HepG2 (cell line): ENCODE data around the gene DCDC2. TPM values are rescaled to one million over a fixed set of nuclear protein-coding genes. Genes with fewer than 3 reads are reported as not detected.
A peak's percentile ranks its signal among the peaks of the same experiment; 100 is the strongest.

Experiments
- ARID3A ChIP-seq: IDR thresholded peaks from 2 replicates; pipeline ENCODE4 v1.6.1; 2012; ENCODE audit warnings: low read depth, low read length, improper control_type of control experiment
- BCL6 ChIP-seq: IDR thresholded peaks from 2 replicates; pipeline ENCODE4 v1.6.1; 2016; ENCODE audit warnings: missing genetic modification reagents, missing compliant biosample characterization
- CC2D1A ChIP-seq: sonication (generic); formaldehyde crosslinking; IDR thresholded peaks from 2 replicates; pipeline ENCODE4 v1.8.1; 2023; ENCODE audit warnings: mild to moderate bottlenecking, missing genetic modification reagents
- FOXA3 ChIP-seq: IDR thresholded peaks from 2 replicates; pipeline ENCODE4 v1.6.1; 2016; ENCODE audit warnings: missing genetic modification reagents, missing compliant biosample characterization
- HNF4G ChIP-seq, 2 experiments: sonication (generic) in 1 of 2; formaldehyde crosslinking in 1 of 2; IDR thresholded peaks; 2 replicates each; pipeline versions ENCODE4 v1.4.0 to v1.6.1; 2011 to 2020; ENCODE audit warnings: borderline replicate concordance in 2 of 2, low read depth in 2 of 2, mild to moderate bottlenecking in 2 of 2, low read length in 1 of 2, missing genetic modification reagents in 1 of 2, moderate library complexity in 1 of 2
- MAFF ChIP-seq: IDR thresholded peaks from 2 replicates; pipeline ENCODE4 v1.6.1; 2011; ENCODE audit warnings: low read depth, low read length, improper control_type of control experiment
- MAFK ChIP-seq, 2 experiments: IDR thresholded peaks in 1 of 2; conservative IDR thresholded peaks in 1 of 2; 2 replicates each; pipeline ENCODE4 v1.6.1; 2011; ENCODE audit warnings: improper control_type of control experiment in 2 of 2, low read length in 2 of 2
- MED8 ChIP-seq: sonication (generic); formaldehyde crosslinking; IDR thresholded peaks from 2 replicates; pipeline ENCODE4 v1.8.1; 2023; ENCODE audit warnings: mild to moderate bottlenecking, missing genetic modification reagents; ENCODE audit not compliant: insufficient replicate concordance
- MYNN ChIP-seq: sonication (generic); formaldehyde crosslinking; IDR thresholded peaks from 2 replicates; pipeline ENCODE4 v1.4.0; 2020; ENCODE audit warnings: mild to moderate bottlenecking, low read depth, missing genetic modification reagents
- NFIC ChIP-seq: IDR thresholded peaks from 2 replicates; pipeline ENCODE4 v1.6.1; 2012; ENCODE audit warnings: mild to moderate bottlenecking, low read length, inconsistent platforms
- NR2F6 ChIP-seq, 2 experiments: IDR thresholded peaks; 2 replicates each; pipeline ENCODE4 v1.6.1; 2016; ENCODE audit warnings: antibody characterized with exemption in 1 of 2, mild to moderate bottlenecking in 1 of 2
- NR3C1 ChIP-seq: sonication (generic); formaldehyde crosslinking; IDR thresholded peaks from 2 replicates; pipeline ENCODE4 v1.4.0; 2020; ENCODE audit warnings: missing genetic modification reagents
- PHF21A ChIP-seq: sonication (generic); formaldehyde crosslinking; IDR thresholded peaks from 2 replicates; pipeline ENCODE4 v1.5.0; 2020; ENCODE audit warnings: mild to moderate bottlenecking, missing genetic modification reagents
- SKI ChIP-seq: fragments of 450-650 bp; IDR thresholded peaks from one replicate; pipeline ENCODE4 v1.6.1; 2018; ENCODE audit warnings: mild to moderate bottlenecking; ENCODE audit not compliant: partially characterized antibody
- SMC3 ChIP-seq: IDR thresholded peaks from 2 replicates; pipeline ENCODE4 v1.6.1; 2011; ENCODE audit warnings: low read length, improper control_type of control experiment
- SOX6 ChIP-seq, 2 experiments: fragments of 450-650 bp in 1 of 2; sonication (generic) in 1 of 2; formaldehyde crosslinking in 1 of 2; IDR thresholded peaks; 2 replicates each; pipeline versions ENCODE4 v1.4.0 to v1.6.1; 2017 to 2020; ENCODE audit warnings: antibody characterized with exemption in 1 of 2, mild to moderate bottlenecking in 1 of 2, missing genetic modification reagents in 1 of 2
- ZBTB26 ChIP-seq: IDR thresholded peaks from 2 replicates; pipeline ENCODE4 v1.6.1; 2016; ENCODE audit warnings: missing compliant biosample characterization, missing genetic modification reagents, borderline replicate concordance
- ZC3H13 ChIP-seq: sonication (generic); formaldehyde crosslinking; IDR thresholded peaks from 2 replicates; pipeline ENCODE4 v1.8.1; 2023; ENCODE audit warnings: mild to moderate bottlenecking, missing genetic modification reagents, moderate library complexity
- ZFP1 ChIP-seq: IDR thresholded peaks from 2 replicates; pipeline ENCODE4 v1.6.1; 2016
- ZFP37 ChIP-seq: sonication (generic); formaldehyde crosslinking; IDR thresholded peaks from 2 replicates; pipeline ENCODE4 v1.4.0; 2020; ENCODE audit warnings: missing genetic modification reagents, borderline replicate concordance
- ZNF225 ChIP-seq: sonication (generic); formaldehyde crosslinking; IDR thresholded peaks from 2 replicates; pipeline ENCODE4 v1.4.0; 2020; ENCODE audit warnings: mild to moderate bottlenecking, missing genetic modification reagents
- ZNF282 ChIP-seq: fragments of 450-650 bp; IDR thresholded peaks from 2 replicates; pipeline ENCODE4 v1.6.1; 2018; ENCODE audit not compliant: partially characterized antibody
- ZNF691 ChIP-seq: sonication (generic); formaldehyde crosslinking; IDR thresholded peaks from 2 replicates; pipeline ENCODE4 v1.4.0; 2020; ENCODE audit warnings: missing genetic modification reagents, low read depth, mild to moderate bottlenecking, borderline replicate concordance
- ZNF772 ChIP-seq: sonication (generic); formaldehyde crosslinking; IDR thresholded peaks from 2 replicates; pipeline ENCODE4 v1.5.0; 2020; ENCODE audit warnings: mild to moderate bottlenecking, missing genetic modification reagents
- polyA plus RNA-seq, 8 experiments: library from polyadenylated mRNA; depleted of rRNA in 3 of 8; stranded (reverse) in 7 of 8; unstranded in 1 of 8; fragments of >200 nt; fragmentation: Illumina TruSeq in 4 of 8; extraction: Trizol in 4 of 8; gene quantifications; 2 replicates each; pipeline versions ENCODE4 v1.2.1 to v1.2.3, GENCODE V29; 2011 to 2016; ENCODE audit warnings: low read depth in 4 of 8, missing spikeins in 1 of 8, mixed read lengths in 1 of 8; ENCODE audit not compliant: insufficient read depth in 1 of 8
- total RNA-seq, 5 experiments: library from RNA; depleted of rRNA; stranded (reverse); fragments of >200 nt; fragmentation: Illumina TruSeq; extraction: Trizol; gene quantifications; 2 replicates each; pipeline ENCODE4 v1.2.3, GENCODE V29; 2016; ENCODE audit warnings: low read depth in 1 of 5

Gene DCDC2
- total and polyA plus RNA-seq, 2 of the 13 experiments (the other 11 are each of a cell fraction or from before 2014, with no cell fraction given), result 9.0 to 36.2 TPM

- TF ChIP-seq ZNF225 (no peak), ZNF772 (no peak), ZBTB26 (CRISPR knock-in tag) (no peak), MAFK (conservative IDR thresholded peaks at IDR 0.05 in 1 of 2, IDR thresholded peaks at IDR 0.05 in 1 of 2; ENCODE audit: low read length in 2 of 2) (peak in 1 of 2 experiments; percentile 22; a peak in 1 of 4 replicates), NFIC (peak; percentile 60; the same call in 1 of the 2 replicates), ZNF691 (CRISPR knock-in tag) (no peak), NR3C1 (no peak), SMC3 (no peak), ZNF282 (no peak), NR2F6 (IDR thresholded peaks at IDR 0.05) (no peak), NR2F6 (CRISPR knock-in tag; IDR thresholded peaks at IDR 0.05) (no peak), BCL6 (CRISPR knock-in tag) (peak; percentile 48), HNF4G (IDR thresholded peaks at IDR 0.05; ENCODE audit: borderline replicate concordance, low read depth, low read length) (no peak), HNF4G (CRISPR knock-in tag; IDR thresholded peaks at IDR 0.05; ENCODE audit: borderline replicate concordance, low read depth) (no peak), SOX6 (IDR thresholded peaks at IDR 0.05) (no peak), SOX6 (CRISPR knock-in tag; IDR thresholded peaks at IDR 0.05) (0 out of 2 replicates have a peak, but pooled peaks have one; percentile 22), ZFP1 (CRISPR knock-in tag) (no peak), MYNN (CRISPR knock-in tag) (no peak), CC2D1A (no peak), PHF21A (no peak), MAFF (0 out of 2 replicates have a peak, but pooled peaks have one; percentile 13), ZFP37 (CRISPR knock-in tag) (no peak), FOXA3 (CRISPR knock-in tag) (peak; percentile 70), ARID3A (peak; percentile 63; the same call in 1 of the 2 replicates), ZC3H13 (CRISPR knock-in tag) (no peak), MED8 (CRISPR knock-in tag) (no peak), SKI (peak; percentile 18)
These were observed 208.0 kb downstream of the DCDC2 start (continued) for GRCh38 chr6:24149836-24150235.
